Trophoblast cell (in vitro differentiated cells and primary cell): ENCODE data around the gene RGSL1. TPM values are rescaled to one million over a fixed set of nuclear protein-coding genes. Genes with fewer than 3 reads are reported as not detected.

Experiments
- DNase-seq, 2 donors: peaks; one replicate each; pipeline ENCODE4 v3.0.0-alpha.2; 2016
- H2AFZ ChIP-seq: 2 replicates; pipeline ENCODE4 v1.6.1; 2013; ENCODE audit warnings: low read length, moderate library complexity, mild to moderate bottlenecking; ENCODE audit not compliant: insufficient read depth, poor library complexity
- H2AK5ac ChIP-seq: 2 replicates; pipeline ENCODE4 v1.6.1; 2013; ENCODE audit warnings: mild to moderate bottlenecking, low read length
- H2BK120ac ChIP-seq: 2 replicates; pipeline ENCODE4 v1.6.1; 2013; ENCODE audit warnings: low read length, mild to moderate bottlenecking, moderate library complexity; ENCODE audit not compliant: insufficient read depth, poor library complexity
- H2BK12ac ChIP-seq: 2 replicates; pipeline ENCODE4 v1.6.1; 2013; ENCODE audit warnings: mild to moderate bottlenecking, low read length, moderate library complexity
- H2BK5ac ChIP-seq: 2 replicates; pipeline ENCODE4 v1.6.1; 2013; ENCODE audit warnings: low read length, low read depth, moderate library complexity, mild to moderate bottlenecking; ENCODE audit not compliant: poor library complexity
- H3K14ac ChIP-seq: 2 replicates; pipeline ENCODE4 v1.6.1; 2013; ENCODE audit warnings: mild to moderate bottlenecking, low read length
- H3K18ac ChIP-seq: 2 replicates; pipeline ENCODE4 v1.6.1; 2013; ENCODE audit warnings: mild to moderate bottlenecking, low read length
- H3K23ac ChIP-seq: 2 replicates; pipeline ENCODE4 v1.6.1; 2013; ENCODE audit warnings: low read length
- H3K27ac ChIP-seq: 2 replicates; pipeline ENCODE4 v1.5.1; 2013; ENCODE audit warnings: low read depth, mild to moderate bottlenecking, inconsistent platforms, low read length, moderate library complexity
- H3K27me3 ChIP-seq: 2 replicates; pipeline ENCODE4 v1.6.1; 2013; ENCODE audit warnings: inconsistent platforms, mild to moderate bottlenecking, low read length, moderate library complexity; ENCODE audit not compliant: insufficient read depth
- H3K36me3 ChIP-seq, 2 experiments: 1 replicate in 1 of 2; 2 replicates in 1 of 2; pipeline ENCODE4 v1.6.1; 2013; ENCODE audit warnings: low read length in 2 of 2, mild to moderate bottlenecking in 2 of 2, moderate library complexity in 1 of 2; ENCODE audit not compliant: insufficient read depth in 2 of 2, control insufficient read depth in 1 of 2
- H3K4ac ChIP-seq: 2 replicates; pipeline ENCODE4 v1.6.1; 2013; ENCODE audit warnings: low read depth, mild to moderate bottlenecking, low read length, moderate library complexity
- H3K4me1 ChIP-seq, 2 experiments: 1 replicate in 1 of 2; 2 replicates in 1 of 2; pipeline ENCODE4 v1.6.1; 2013; ENCODE audit warnings: low read length in 2 of 2, mild to moderate bottlenecking in 2 of 2, moderate library complexity in 1 of 2; ENCODE audit not compliant: insufficient read depth in 2 of 2, control insufficient read depth in 1 of 2
- H3K4me2 ChIP-seq: 2 replicates; pipeline ENCODE4 v1.6.1; 2013; ENCODE audit warnings: inconsistent platforms, mild to moderate bottlenecking, low read length, moderate library complexity
- H3K4me3 ChIP-seq: 2 replicates; pipeline ENCODE4 v1.5.1; 2013; ENCODE audit warnings: mild to moderate bottlenecking, low read depth, low read length, inconsistent platforms
- H3K79me1 ChIP-seq: one replicate; pipeline ENCODE4 v1.6.1; 2013; ENCODE audit warnings: low read length
- H3K79me2 ChIP-seq: 2 replicates; pipeline ENCODE4 v1.6.1; 2013; ENCODE audit warnings: low read length, mild to moderate bottlenecking; ENCODE audit not compliant: control insufficient read depth, insufficient read depth, poor library complexity
- H3K9ac ChIP-seq: 2 replicates; pipeline ENCODE4 v1.6.1; 2013; ENCODE audit warnings: mild to moderate bottlenecking, low read length
- H3K9me3 ChIP-seq: 2 replicates; pipeline ENCODE4 v1.6.1; 2013; ENCODE audit warnings: low read depth, mild to moderate bottlenecking, control low read depth, inconsistent platforms, low read length; ENCODE audit not compliant: insufficient read depth
- H4K12ac ChIP-seq: 2 replicates; pipeline ENCODE4 v1.6.1; 2013; ENCODE audit warnings: low read depth, mild to moderate bottlenecking, low read length, moderate library complexity
- H4K8ac ChIP-seq: 2 replicates; pipeline ENCODE4 v1.6.1; 2013; ENCODE audit warnings: low read depth, mild to moderate bottlenecking, low read length, moderate library complexity
- H4K91ac ChIP-seq: one replicate; pipeline ENCODE4 v1.6.1; 2013; ENCODE audit warnings: low read depth, mild to moderate bottlenecking, low read length, moderate library complexity
- WGBS: extraction: QIAGEN DNeasy Blood & Tissue Kit; methylation state at CpG from one replicate; pipeline ENCODE4 v1.1.7; 2013; ENCODE audit warnings: missing lambda C conversion rate; ENCODE audit not compliant: insufficient read length, insufficient coverage; ENCODE audit errors: extremely low coverage; 5-methylcytosine and 5-hydroxymethylcytosine counted together
- polyA plus RNA-seq: library from polyadenylated mRNA; stranded (reverse); fragments of 200-250 nt; gene quantifications from 2 replicates; pipeline ENCODE4 v1.2.3, GENCODE V29; 2013

Gene RGSL1
- not detected in 2 replicates for polyA plus RNA-seq

DNA sequence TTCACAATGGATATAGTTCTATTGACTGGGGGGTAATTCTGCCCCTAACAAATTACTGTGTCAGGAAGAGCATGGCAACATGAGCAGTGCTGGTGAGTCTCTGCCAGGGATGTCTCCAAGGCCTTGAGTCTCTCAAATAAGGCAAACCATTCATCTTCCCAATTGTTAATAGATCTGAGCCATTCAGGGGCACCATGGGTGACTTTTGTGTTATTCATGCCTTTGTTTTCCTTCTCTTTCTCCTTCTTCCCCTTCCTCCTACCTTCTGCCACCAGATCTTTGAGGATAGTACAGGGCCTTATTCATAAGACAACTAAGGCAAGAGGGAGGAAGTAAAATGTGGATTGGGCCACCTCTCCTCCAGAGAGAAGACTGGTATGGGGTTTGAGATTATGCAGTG is at the start of gene RGSL1:
Gene RGSL1 (plus strand): TSS at position 60 of the 400 bp plus-strand sequence. CDS start 20 bp downstream, at position 80.
- Histone ChIP-seq H3K18ac (no peak within 1 kb of the TSS), H3K4me3 (no peak within 1 kb of the TSS), H4K8ac (no peak within 1 kb of the TSS), H2BK120ac (no peak within 1 kb of the TSS), H2AFZ (no peak within 1 kb of the TSS), H3K79me2 (no peaks in the 10 kb centered on the region), H3K4ac (no peak within 1 kb of the TSS), H2AK5ac (no peak within 1 kb of the TSS), H3K27ac (no peak within 1 kb of the TSS), H4K91ac (no peak within 1 kb of the TSS), H3K27me3 (no peaks in the 10 kb centered on the region), H3K4me2 (no peak within 1 kb of the TSS), H3K9me3 (no peaks in the 10 kb centered on the region), H3K14ac (no peak within 1 kb of the TSS), H2BK12ac (no peak within 1 kb of the TSS), H2BK5ac (no peak within 1 kb of the TSS), H3K23ac (no peak within 1 kb of the TSS), H3K9ac (no peak within 1 kb of the TSS), H4K12ac (no peak within 1 kb of the TSS), H3K36me3 (no peaks in the 10 kb centered on the region), H3K4me1 (no peaks in the 10 kb centered on the region), H3K79me1 (no peaks in the 10 kb centered on the region)
- no peak for DNase-seq

DNA sequence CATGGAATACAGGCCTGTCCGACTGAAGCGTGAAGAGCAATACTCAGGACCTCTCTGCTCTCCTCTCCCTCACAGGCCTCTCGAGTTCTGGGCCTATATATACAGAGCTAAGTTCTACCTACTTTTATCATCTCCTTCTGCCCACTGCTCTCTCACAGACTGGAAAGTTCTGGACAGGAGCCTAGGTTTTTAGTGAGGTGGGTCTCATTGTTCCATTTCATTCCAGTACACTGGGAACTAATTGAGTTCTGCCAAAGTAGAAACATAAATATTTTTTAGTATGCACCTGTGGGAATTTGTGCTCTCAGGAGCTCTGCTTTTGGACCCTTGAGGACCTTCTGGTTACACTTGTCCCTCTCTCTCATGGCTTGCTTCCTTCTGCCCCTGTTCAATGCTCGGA is 49.4 kb upstream of the RGSL1 start, which contains the start of gene TEDDM1:
Gene TEDDM1 (minus strand): TSS at position 101 of the 400 bp plus-strand sequence. CDS start 182 bp downstream, outside the sequence.
- no peaks in the 10 kb centered on the region for H3K4me1 ChIP-seq
- DNase-seq = no peak

DNA sequence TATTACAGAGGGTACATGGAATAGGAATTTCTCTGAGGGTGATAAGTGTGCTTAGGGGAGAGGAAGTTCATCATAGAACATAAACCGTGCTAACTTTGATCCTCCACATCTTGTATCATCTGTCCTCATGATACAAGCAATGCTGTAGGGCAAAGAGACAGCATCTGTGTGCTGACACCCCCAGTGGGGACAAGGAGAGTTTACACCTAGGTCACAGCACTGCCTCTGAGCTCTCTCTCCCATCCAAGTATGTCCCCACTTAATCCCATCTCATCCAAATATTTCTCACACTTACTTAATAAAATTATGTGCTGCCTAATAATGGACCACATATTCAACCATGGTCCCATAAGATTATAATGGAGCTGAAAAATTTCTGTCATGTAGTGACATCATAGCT is 45.2 kb upstream of the RGSL1 start:
- Histone ChIP-seq H3K18ac (no peak overlapping the region), H4K91ac (no peak overlapping the region), H2BK5ac (no peak overlapping the region), H3K4me2 (no peak overlapping the region), H4K8ac (no peak overlapping the region), H2BK120ac (no peak overlapping the region), H3K79me2 (no peaks in the 10 kb centered on the region), H3K4me1 (no peaks in the 10 kb centered on the region), H4K12ac (no peak overlapping the region), H3K9me3 (no peaks in the 10 kb centered on the region), H3K27ac (no peak overlapping the region), H3K4ac (no peak overlapping the region), H3K36me3 (no peaks in the 10 kb centered on the region), H3K14ac (no peak overlapping the region), H2AFZ (no peak overlapping the region), H3K27me3 (no peaks in the 10 kb centered on the region), H3K9ac (no peak overlapping the region), H2BK12ac (no peak overlapping the region), H2AK5ac (no peak overlapping the region), H3K4me3 (no peak overlapping the region), H3K79me1 (no peaks in the 10 kb centered on the region), H3K23ac (no peak overlapping the region)
- no CpG with 5 or more reads among the region's 1 CpG for WGBS
- no peak for DNase-seq

More for the DNA sequence above, 49.4 kb upstream of the RGSL1 start, which contains the start of gene TEDDM1:
- Histone ChIP-seq H4K91ac (no peak within 1 kb of the TSS), H2BK120ac (no peak within 1 kb of the TSS), H3K23ac (no peak within 1 kb of the TSS), H4K12ac (no peak within 1 kb of the TSS), H2AFZ (no peak within 1 kb of the TSS), H2AK5ac (no peak within 1 kb of the TSS), H3K27me3 (no peaks in the 10 kb centered on the region), H2BK12ac (no peak within 1 kb of the TSS), H3K36me3 (no peaks in the 10 kb centered on the region), H3K79me2 (no peaks in the 10 kb centered on the region), H3K18ac (no peak within 1 kb of the TSS), H4K8ac (no peak within 1 kb of the TSS), H2BK5ac (no peak within 1 kb of the TSS), H3K79me1 (no peaks in the 10 kb centered on the region), H3K4me3 (no peak within 1 kb of the TSS), H3K4ac (no peak within 1 kb of the TSS), H3K4me2 (no peak within 1 kb of the TSS), H3K9me3 (no peaks in the 10 kb centered on the region), H3K14ac (no peak within 1 kb of the TSS), H3K27ac (no peak within 1 kb of the TSS), H3K9ac (no peak within 1 kb of the TSS)
- no CpG with 5 or more reads among the region's 4 CpGs for WGBS

DNA sequence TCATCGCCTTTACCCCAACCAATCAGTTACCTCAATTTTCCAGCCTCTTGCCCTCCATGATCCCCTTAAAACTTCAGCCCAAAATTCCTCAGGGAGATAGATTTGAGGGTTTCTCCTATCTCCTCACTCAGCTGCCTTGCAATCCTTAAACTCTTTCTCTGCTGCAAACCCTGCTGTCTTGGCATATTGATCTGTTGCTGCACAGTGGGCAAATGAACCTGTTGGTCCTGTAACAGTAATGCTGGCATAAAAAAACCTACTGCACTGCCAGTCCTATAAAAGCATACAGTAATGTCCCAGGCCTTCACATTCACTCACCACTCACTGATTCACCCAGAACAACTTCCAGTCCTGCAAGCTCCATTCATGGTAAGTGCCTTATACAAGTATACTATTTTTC is 44.4 kb upstream of the RGSL1 start:
- Histone ChIP-seq H3K4me1 (no peaks in the 10 kb centered on the region), H3K27me3 (no peaks in the 10 kb centered on the region), H3K9me3 (no peaks in the 10 kb centered on the region), H3K79me2 (no peaks in the 10 kb centered on the region), H3K9ac (no peak overlapping the region), H3K4me2 (no peak overlapping the region), H3K79me1 (no peaks in the 10 kb centered on the region), H4K8ac (no peak overlapping the region), H3K4ac (no peak overlapping the region), H2AFZ (no peak overlapping the region), H2BK12ac (no peak overlapping the region), H2BK120ac (no peak overlapping the region), H2AK5ac (no peak overlapping the region), H2BK5ac (no peak overlapping the region), H3K4me3 (no peak overlapping the region), H3K14ac (no peak overlapping the region), H3K27ac (no peak overlapping the region), H3K18ac (no peak overlapping the region), H4K91ac (no peak overlapping the region), H4K12ac (no peak overlapping the region), H3K23ac (no peak overlapping the region), H3K36me3 (no peaks in the 10 kb centered on the region)
- WGBS = no CpG with 5 or more reads among the region's 1 CpG
- DNase-seq = no peak
